GM21381 (cell line): ENCODE results near the gene RAD51B.
A peak's percentile ranks its signal among the peaks of the same experiment; 100 is the strongest.

Source experiments
- ATAC-seq: cut with Tn5 transposase; IDR thresholded peaks from one replicate; pipeline ENCODE4 v1.9.1; 2021; ENCODE audit warnings: mild to moderate bottlenecking, moderate library complexity; ENCODE audit not compliant: unreplicated experiment

RAD51B gene

DNA sequence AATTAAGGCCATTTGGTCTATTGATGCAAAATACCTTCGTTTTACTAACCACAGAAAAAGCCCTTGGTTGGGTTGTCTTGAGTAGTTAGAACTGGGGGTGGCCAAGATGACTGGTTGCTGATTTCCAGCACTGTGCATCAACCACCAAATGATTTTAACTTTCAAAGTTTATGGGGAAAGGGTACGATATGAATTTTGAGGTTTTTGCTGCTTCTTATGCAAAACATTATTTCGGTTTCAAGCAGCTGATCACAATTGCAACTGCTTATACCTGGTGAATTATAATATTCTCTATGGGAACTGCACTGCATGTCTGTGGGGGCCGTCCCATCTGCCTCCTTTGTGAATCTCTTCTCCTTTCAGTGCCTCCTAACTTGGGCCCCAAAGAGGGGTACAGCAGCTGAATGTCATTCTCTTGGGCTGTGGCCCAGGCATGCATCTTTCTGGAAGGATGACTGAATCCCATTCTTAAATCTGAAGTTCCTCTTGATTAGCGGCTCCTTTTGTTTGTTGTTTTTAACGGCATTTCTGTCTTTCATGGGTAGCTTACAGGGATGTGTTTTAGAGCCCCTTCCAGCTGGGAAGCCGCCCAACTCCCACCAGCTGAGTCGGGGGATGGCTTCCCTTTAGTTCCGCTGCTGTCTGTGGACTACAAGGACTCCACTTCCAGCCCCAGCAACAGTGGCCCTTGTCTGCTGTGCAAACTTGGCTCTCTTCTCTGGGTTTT lies 493.5 kb downstream of the RAD51B start:
- ATAC-seq: peak; percentile 90

DNA sequence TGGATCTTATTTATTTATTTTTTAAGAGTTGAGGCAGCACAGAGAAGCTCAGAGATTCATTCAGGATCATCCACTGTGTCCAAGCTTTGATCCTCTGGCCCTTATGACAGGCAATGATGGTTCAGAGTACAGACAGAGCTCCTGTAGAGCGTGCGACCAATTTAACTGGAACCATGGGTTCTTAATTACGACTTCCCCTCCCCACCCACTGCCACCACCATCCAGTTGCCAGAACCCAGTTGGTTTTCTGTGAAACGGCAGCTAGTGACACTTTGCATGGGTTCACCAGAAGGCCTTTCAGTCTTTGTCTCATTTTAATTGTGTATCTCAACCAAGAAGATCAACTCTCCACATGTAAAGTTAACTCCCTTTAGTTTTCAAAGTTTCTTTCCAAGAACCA lies 495.1 kb downstream of the RAD51B start:
- no peak for ATAC-seq

DNA sequence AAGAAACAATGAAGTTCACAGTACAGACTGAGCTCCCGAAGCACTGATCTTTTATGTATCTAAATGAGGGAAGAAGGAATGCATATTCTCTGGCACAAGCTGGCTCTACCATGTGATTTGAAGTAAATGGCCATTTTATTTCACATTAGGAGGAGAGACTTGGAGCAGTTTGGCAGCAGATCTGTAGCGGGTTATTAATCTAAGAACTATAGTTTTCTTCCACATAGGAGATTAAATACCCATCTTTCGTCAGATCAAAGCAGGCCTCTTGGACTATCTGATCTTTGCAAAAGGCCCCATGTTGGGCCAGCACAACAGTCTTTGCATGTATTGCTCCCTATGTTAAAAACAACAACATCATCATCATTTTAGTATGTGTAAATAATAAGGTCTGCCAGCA lies 495.5 kb downstream of the RAD51B start:
- ATAC-seq: no peak

DNA sequence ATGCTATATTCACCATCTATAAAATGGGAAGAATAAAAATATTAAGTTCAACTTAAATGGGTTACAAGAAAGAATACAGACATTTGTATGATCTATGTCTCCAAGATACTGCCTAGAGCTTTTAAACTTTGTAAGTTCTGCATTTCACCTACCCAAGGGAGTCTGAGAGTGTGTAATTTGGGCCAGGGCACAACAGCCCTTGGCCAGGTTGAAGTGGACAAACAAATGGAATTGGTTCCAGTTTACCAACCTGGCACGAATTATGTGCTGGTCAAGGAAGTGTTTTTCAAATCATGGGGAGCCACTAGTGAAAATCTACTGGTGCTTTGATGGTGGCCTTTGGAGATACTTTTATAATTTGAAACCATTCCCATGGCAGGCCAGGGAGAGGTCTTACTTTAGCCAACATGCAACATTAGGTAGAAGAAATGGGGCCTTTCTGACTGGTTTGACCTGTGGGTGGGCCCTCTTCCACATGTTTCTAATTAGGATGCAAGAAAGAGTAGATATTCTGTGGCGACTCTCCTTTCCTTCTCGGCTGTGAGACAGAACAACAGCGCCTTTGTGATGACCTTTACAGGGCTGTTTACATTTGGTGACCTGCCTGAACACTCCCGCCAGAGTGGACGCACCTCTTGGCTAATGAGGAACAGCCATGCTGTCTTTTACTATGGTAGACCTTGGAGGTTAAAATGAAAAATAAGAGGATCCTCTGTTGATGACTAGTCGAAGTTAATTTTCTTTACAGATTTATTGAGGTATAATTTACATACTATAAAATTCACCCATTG lies 496.7 kb downstream of the RAD51B start:
- no peak for ATAC-seq

DNA sequence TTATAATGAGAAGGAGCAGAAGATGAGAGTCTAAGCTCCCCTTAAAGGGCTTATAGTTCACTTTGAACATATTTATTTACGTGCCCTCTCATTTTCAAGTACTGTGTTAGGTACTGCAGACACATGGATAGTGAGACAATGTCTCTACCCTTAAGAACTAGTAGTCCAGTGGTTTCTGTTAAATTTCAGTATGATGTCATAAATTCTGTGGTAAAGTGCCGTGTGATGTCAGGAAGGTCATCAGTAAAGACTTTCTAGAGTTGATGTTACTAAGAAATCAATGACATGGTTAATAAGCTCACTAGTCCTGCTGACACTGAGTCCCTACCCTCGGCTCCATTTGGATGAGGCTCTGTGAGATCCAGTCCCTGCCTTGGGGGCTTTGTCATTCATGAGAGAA lies 497.7 kb downstream of the RAD51B start:
- no peak for ATAC-seq

DNA sequence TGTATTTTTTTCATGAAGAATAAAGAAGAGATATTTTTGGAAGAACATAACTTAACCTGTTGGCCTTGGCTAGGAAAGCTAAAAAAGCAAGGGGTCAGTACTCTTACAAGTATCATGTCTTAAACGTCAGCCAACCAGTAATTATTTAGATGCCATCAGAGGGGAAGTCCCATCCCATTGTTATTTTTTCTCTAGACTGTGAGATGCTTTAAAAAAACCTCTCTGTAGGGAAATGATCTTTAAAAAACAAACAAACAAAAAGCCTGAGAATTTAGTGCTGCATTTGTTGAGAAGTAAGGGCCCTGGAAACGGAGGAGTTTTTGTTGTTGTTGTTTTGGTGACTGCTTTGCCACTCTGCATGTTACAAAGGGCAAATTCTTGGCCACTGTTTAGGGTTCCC lies 499.2 kb downstream of the RAD51B start:
- ATAC-seq: no peak

DNA sequence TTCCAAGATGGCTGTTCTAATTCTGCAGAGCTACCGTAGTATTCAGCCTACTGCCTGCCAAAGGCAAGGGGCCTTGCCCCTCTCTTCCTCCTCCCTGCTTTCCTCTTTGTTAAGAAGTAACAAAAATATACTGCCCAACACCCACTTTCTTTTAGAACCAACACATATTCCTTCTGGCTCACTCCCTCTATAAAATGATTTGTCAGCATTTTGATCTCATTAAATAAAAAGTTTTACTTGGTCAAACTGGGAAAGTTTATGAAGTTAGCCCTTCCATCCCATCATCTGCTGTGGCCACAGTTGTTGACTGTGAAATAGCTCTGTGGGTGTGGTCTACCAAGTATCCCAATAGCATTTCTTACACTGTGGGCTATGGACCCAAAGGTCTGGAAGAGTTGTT lies 500.9 kb downstream of the RAD51B start:
- no peak for ATAC-seq

DNA sequence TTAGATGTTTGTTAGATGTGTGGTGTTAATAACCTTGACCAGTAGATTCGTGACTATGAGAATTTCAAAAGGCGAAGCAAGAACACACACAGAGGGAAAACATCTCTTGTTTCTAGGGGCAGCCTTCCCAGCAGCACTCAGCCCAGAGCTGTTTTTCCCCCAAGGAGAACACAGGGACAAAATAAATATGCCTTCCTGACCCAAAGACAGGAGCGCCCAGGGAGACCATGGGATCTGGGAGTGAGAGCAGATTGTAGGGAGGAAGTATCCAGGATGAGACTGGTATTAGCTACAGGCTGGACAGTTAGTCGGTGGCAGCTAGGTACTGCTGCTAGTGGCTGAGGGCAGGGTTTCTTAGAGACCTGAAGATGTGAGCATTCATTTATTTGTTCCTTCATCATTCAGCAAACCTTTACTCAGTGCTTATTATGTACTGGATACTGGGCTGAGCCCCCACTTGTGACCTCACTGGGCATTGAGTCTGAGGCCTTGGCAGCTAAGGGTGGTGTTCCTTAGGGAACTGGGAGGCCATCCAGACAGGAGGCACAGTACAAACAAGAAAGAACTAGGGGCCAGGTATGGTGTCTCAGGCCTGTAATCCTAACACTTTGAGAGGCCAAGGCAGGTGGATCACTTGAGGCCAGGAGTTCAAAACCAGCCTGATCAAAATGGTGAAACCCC lies 503.5 kb downstream of the RAD51B start:
- ATAC-seq: no peak

DNA sequence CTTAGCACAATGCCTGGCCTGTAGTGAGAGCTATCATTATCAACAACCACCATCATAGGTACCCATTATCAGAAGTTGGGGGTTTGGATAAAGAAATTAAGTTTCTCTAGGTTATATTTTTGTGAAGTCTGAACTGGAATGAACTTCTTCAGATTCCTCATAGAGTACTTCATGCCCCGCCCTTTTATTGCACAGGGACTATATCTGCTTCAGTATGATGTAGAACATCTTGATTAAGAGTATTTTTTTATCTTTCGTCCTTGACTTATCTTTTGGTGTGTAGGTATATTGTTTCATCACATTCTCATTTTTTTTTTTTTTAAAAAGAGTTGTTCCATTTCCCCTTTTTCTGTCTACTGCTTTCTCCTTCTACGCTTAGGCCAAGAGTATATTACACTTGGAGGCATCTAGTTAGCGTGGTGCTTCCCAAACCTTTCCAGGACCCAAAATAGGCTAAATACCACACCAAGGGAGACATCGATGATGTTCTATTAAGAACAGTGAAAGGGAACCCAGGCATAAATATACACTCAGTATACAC lies 505.8 kb downstream of the RAD51B start:
- no peak for ATAC-seq

DNA sequence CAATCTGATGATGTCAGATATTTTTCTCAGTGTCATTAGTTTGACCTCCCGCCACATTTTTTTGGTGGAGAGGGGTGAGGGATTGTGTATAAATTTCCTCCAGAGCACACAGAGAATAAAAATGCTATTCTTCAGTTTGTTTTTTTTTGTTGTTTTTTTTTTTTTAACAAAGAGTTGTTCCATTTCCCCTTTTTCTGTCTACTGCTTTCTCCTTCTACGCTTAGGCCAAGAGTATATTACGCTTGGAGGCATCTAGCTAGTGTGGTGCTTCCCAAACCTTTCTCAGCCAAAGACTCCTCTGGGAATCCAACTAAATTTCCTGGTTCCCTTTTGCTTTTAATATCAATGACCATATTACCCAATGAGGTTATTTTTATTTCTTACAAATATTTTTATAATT lies 507.7 kb downstream of the RAD51B start:
- no peak for ATAC-seq

DNA sequence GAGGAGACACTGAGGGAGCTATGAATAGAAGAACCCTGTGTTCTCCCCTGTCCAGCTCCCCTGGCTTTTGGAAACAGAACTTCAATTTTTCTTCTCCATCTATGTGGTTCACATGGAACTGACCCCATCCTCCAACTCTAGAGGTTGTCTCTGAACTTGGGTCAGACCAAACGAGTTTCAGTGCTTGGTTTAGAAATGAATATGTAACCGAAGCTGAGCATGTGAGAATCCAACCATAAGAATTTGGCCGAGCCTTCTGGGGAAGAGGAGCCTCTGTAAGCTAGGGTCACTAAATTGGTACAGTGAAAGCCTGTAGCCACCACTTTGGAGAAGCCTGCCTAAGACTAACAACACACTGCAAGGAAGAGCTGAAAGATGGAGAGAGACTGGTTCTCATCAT lies 508.9 kb downstream of the RAD51B start:
- ATAC-seq: peak; percentile 70

DNA sequence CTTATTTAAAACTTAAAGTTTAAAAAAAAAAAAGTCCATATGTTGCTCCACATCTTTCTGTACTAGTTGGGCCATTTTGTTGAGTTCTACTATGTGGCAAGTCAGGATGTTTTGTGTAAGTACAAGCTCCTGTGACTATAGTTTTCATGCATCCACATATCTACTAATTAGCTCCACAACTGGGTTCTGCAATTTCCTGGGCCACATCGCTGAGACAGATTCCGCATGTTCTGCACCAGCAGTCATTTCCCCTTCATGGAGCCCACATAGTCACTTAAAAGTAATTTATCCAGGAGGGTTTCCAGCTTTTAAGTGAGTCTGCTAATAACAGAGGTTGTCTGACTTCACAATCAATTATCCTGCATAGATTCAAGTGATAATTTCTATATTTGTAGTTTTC lies 511.8 kb downstream of the RAD51B start:
- no peak for ATAC-seq

DNA sequence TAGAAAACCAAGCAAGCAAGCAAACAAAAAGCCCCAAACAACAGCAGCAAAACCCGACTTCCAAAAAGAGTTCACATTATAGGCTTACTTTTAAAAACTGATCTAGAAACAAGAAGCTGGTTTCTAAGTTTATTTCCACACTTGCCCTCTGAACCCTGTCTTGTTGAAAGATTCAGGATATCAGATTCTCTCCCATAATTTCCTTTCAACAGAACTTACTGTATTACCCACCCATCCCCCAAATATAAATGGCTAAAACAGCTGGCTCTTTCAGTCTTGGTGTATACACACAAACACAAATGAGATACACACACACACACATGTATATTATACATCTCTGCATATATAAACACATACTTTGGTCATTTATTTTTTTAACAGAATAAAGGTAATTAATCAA lies 512.4 kb downstream of the RAD51B start:
- no peak for ATAC-seq

DNA sequence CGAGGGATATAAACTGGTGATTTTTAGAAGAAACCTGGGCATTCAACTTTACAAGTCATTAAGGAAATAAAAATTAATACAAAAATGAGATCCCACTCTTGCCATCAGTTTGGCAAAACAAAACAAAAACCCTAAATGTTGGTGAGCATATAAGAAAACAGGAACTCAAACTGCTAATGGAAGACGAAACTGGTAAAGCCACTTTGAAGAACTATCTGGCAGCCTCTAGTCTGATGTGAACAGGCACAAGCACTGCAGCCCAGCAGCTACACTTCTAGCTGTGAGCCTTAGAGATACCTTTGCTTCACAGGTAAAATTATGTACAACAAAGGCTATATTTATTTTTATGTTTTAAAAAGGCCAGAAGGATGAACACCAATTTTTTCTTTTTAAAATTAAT lies 513.7 kb downstream of the RAD51B start:
- ATAC-seq: no peak

DNA sequence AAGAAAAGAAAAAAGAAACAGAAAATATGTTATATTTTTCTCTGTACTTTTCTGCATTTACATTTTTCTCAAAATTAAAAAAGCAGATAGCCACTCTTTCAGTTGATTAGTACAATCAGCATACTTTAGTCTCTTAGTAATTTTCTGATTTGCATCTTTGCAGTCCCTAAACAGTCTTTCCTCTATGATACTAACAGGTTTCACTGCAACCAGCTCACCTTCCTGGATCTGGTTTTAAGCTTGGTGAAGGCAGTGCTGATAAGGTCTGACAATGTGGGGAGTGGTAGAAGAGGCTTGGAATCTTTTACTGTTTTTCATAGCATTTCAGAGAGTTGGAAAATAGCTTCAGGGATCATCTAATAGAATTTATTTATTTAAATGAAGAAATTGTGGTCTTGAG lies 515.7 kb downstream of the RAD51B start:
- ATAC-seq: no peak

DNA sequence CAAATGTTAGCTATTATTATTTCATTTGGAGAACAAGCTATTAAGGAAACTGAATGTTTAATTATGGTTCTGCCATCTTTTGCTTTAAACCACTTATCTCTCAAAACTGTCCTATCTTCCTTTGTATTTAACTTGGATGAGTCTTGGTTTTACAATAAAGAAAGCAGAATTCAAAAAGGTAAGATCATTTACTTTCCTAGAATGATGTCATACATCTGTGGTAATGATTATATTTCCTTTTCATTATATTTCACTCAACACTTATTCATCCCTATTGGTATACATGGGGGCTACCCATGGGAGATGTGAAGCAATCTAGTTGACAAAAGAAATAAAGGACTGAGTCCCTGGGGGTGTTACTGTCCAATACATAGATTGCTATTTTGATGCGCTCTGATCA lies 516.6 kb downstream of the RAD51B start:
- no peak for ATAC-seq

DNA sequence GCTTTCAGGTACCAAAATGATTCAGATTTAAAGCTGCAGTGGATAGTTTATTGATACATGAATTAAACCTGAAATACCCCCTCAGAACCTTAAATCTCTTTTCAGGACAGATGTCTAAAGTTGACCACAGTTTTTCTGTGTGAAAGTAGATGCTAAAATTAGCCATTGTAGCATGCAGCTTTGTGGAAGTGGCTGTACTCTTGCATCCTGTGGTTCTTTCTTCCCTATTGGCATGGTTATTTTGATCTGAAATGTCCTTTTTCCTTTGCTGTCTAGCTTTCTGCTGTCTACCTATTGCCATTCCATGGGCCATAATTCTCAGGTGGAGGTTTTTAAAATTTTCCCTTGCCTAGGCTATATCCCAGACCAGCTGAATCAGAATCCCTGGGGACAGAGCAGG lies 517.7 kb downstream of the RAD51B start:
- ATAC-seq: no peak

DNA sequence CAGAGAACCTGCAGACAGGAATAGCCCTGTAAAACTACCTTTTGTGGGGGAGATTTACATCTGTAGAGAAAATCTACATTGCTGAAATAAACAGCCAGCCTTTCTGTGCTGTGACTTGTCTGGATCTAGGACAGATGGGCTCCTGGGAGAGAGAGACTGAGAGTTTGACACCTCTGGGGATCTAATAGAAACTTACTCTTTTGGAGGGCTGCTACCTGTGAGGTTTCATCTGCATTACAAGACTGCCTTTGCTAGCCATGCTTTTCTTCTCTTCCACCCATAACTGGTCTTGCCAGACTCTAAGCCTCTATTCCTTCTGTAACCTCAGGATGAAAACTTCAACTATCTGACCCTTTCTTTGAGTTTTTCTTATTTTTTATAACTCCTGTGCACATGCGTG lies 520.7 kb downstream of the RAD51B start:
- no peak for ATAC-seq

DNA sequence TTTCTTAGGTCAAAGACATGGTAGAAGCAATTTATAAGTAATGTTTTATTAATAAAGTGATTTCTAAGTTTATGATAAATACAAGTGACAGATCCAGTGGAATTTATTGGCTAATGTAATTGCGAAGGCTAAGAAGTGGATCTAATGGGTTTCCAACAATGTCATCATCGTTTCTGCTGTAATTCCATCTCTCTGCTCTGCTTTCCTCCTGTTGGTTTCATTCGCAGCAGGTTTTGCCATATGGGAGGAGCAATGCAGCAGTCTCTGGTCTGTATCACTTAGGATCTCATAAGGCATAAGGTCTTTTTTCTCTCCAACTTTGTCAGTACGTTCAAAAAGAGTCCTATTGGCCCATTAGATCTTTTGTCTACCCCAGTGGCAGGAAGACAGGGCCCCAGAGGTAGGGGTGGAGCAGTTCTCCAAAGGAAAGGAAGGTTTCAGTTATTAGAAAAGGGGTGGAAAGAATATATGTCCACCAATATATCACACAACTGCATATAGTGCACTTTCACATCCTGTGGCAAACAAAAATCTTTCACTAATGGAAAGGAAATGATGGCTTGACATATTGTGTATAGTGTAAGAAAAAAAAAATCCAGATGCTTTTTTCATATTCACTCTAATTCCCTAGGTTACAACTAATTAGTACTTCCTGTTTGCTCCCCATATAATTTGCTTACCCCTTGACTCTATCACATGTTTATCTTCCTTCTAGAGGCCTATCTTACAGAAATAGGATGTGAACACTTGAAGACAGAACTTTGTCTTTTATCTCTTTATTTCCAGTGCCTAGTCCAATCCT lies 522.0 kb downstream of the RAD51B start:
- ATAC-seq: peak; percentile 73

DNA sequence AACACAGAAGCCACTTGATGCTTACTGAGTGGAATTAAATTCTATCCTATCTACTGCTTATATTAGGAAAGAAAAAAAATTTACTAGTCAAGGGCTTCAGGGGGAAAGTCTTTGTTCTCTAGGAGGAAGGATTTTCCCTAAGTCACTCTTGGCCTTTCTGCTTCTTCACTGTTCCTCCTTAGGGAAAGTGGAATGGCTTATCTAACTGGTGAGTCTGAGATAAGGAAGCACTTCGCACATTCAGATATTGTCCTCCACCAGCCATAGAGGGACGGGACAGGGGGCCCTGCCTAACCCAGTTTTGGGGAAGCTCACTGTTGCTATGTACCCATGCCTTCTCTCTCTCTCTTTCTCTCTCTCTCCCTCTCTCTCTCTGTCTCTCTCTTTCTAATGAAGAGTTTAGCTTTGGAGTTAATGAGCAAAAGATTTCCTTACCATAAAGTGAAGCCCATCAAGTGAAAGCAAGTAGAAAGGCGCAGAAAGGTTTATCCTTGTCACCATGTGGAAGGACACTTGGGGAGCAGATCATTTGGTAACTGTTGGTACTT lies 522.7 kb downstream of the RAD51B start:
- no peak for ATAC-seq
